Endothelial cell (in vitro differentiated cells): ENCODE results near the gene SLC38A1. TPM values are rescaled to one million over a fixed set of nuclear protein-coding genes. Genes with fewer than 3 reads are reported as not detected.

Experiments
- DNase-seq: peaks from one replicate; pipeline ENCODE4 v3.0.0; 2021; ENCODE audit warnings: low spot score
- H3K27ac Mint-ChIP-seq: one replicate; pipeline ENCODE4 v1.8.0; 2021; ENCODE audit warnings: mixed read lengths, inconsistent platforms; ENCODE audit not compliant: unreplicated experiment
- H3K27me3 Mint-ChIP-seq: one replicate; pipeline ENCODE4 v1.8.0; 2021; ENCODE audit warnings: mild to moderate bottlenecking, moderate library complexity, mixed read lengths, inconsistent platforms; ENCODE audit not compliant: unreplicated experiment
- H3K36me3 Mint-ChIP-seq: one replicate; pipeline ENCODE4 v1.8.0; 2021; ENCODE audit warnings: mild to moderate bottlenecking, low read depth, mixed read lengths, inconsistent platforms; ENCODE audit not compliant: unreplicated experiment
- H3K4me1 Mint-ChIP-seq: one replicate; pipeline ENCODE4 v1.8.0; 2021; ENCODE audit warnings: mild to moderate bottlenecking, mixed read lengths, inconsistent platforms; ENCODE audit not compliant: unreplicated experiment
- H3K4me3 Mint-ChIP-seq: one replicate; pipeline ENCODE4 v1.8.0; 2021; ENCODE audit warnings: mild to moderate bottlenecking, mixed read lengths, inconsistent platforms; ENCODE audit not compliant: unreplicated experiment
- H3K9me3 Mint-ChIP-seq: one replicate; pipeline ENCODE4 v1.8.0; 2021; ENCODE audit warnings: mixed read lengths, inconsistent platforms; ENCODE audit not compliant: unreplicated experiment
- total RNA-seq: library from RNA; stranded (reverse); fragmentation: NEBNext Ultra II Directional; extraction: Animal tissue kit (Norgen Biotek cat#: 25700); gene quantifications from one replicate; pipeline ENCODE4 v1.2.1, GENCODE V29; 2021; ENCODE audit not compliant: unreplicated experiment
- TF ChIP-seq, protein P1 (sequence below): fragments of 200-600 bp; sonication (generic); IDR thresholded peaks from one replicate; pipeline ENCODE4 v1.5.0; 2021; ENCODE audit warnings: antibody characterized with exemption; ENCODE audit not compliant: unreplicated experiment

SLC38A1 gene
- total RNA-seq, 1 donor from 2014 or later: 100 TPM

DNA sequence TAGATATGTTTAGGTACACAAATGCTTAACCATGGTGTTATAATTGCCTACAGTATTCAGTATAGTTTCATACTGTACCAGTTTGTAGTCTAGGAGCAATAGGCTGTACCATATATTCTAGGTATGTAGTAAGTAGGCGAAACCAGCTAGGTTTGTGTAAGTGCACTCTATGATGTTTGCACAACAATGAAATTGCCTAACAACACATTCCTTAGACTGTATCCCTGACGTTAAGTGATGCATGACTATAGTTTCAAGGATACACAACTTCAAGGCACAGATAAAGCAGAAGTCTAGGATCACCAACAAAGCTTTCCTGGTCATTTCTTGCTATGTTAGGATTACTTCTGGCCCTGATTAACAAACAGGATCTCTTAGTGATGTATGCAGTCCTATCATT is 135.1 kb downstream of the SLC38A1 start:
- Mint-ChIP-seq H3K27ac (no peak overlapping the region), H3K27me3 (no peaks in the 10 kb centered on the region), H3K4me3 (no peak overlapping the region), H3K4me1 (peaks cover 3% of the 10 kb centered on the region), H3K36me3 (no peaks in the 10 kb centered on the region), H3K9me3 (no peaks in the 10 kb centered on the region)
- no peak for DNase-seq
- TF ChIP-seq, protein P1, sequence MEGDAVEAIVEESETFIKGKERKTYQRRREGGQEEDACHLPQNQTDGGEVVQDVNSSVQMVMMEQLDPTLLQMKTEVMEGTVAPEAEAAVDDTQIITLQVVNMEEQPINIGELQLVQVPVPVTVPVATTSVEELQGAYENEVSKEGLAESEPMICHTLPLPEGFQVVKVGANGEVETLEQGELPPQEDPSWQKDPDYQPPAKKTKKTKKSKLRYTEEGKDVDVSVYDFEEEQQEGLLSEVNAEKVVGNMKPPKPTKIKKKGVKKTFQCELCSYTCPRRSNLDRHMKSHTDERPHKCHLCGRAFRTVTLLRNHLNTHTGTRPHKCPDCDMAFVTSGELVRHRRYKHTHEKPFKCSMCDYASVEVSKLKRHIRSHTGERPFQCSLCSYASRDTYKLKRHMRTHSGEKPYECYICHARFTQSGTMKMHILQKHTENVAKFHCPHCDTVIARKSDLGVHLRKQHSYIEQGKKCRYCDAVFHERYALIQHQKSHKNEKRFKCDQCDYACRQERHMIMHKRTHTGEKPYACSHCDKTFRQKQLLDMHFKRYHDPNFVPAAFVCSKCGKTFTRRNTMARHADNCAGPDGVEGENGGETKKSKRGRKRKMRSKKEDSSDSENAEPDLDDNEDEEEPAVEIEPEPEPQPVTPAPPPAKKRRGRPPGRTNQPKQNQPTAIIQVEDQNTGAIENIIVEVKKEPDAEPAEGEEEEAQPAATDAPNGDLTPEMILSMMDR: no peak

Other genes with a start within 250 kb of the SLC38A1 start
- gene SLC38A2, start 103.7 kb upstream of the SLC38A1 start, total RNA-seq: 249 TPM